ENCODE results near the gene ZNF438. TPM values are rescaled to one million over a fixed set of nuclear protein-coding genes. Genes with fewer than 3 reads are reported as not detected.

Gene ZNF438
- total RNA-seq, 1 donor from 2014 or later: 1.3 TPM

GRCh38 chr10:30870896-30871295, 160.8 kb downstream of the ZNF438 start:
- TF ChIP-seq EZH2phosphoT487 (IDR thresholded peaks at IDR 0.05) (no peak), CTCF (IDR thresholded peaks at IDR 0.05) (no peak), EZH2 (IDR thresholded peaks at IDR 0.05) (no peak)
- no peak overlapping the region for H3K27ac Mint-ChIP-seq

GRCh38 chr10:30869566-30869965, 162.1 kb downstream of the ZNF438 start:
- H3K9ac ChIP-seq: no peak overlapping the region
- no peak overlapping the region for H2AFZ ChIP-seq (replicated peaks)
- no peaks in the 10 kb centered on the region for H3K9me3 ChIP-seq (ENCODE audit: low read depth)
- DNase-seq (ENCODE audit: low spot score): no peak
- no peaks in the 10 kb centered on the region for H4K20me1 ChIP-seq (ENCODE audit: low read depth)
- H3K36me3 ChIP-seq: no peaks in the 10 kb centered on the region
- H3K79me2 ChIP-seq (ENCODE audit: low read depth): no peaks in the 10 kb centered on the region
- Mint-ChIP-seq H3K4me3 (no peak overlapping the region), H3K27ac (no peak overlapping the region), H3K36me3 (no peaks in the 10 kb centered on the region), H3K4me1 (peaks cover 4% of the 10 kb centered on the region), H3K27me3 (ENCODE audit: insufficient read depth, low read depth) (peaks cover 2% of the 10 kb centered on the region), H3K9me3 (no peaks in the 10 kb centered on the region)
- no peaks in the 10 kb centered on the region for H3K27me3 ChIP-seq
- TF ChIP-seq CTCF (IDR thresholded peaks at IDR 0.05) (no peak), EZH2 (IDR thresholded peaks at IDR 0.05) (no peak), EZH2phosphoT487 (IDR thresholded peaks at IDR 0.05) (no peak)
- H3K4me1 ChIP-seq: no peaks in the 10 kb centered on the region
- no peak overlapping the region for H3K4me3 ChIP-seq
- H3K4me2 ChIP-seq: no peak overlapping the region
- no peaks in the 10 kb centered on the region for H3F3A ChIP-seq (ENCODE audit: low read depth)
- no peak overlapping the region for H3K27ac ChIP-seq

More at GRCh38 chr10:30870896-30871295, 160.8 kb downstream of the ZNF438 start:
- no peaks in the 10 kb centered on the region for H4K20me1 ChIP-seq (ENCODE audit: low read depth)
- H3K4me2 ChIP-seq: no peak overlapping the region
- H3K79me2 ChIP-seq (ENCODE audit: low read depth): no peaks in the 10 kb centered on the region
- H3K4me3 ChIP-seq: no peak overlapping the region
- H2AFZ ChIP-seq (replicated peaks): no peak overlapping the region
- Mint-ChIP-seq H3K36me3 (no peaks in the 10 kb centered on the region), H3K4me1 (peaks cover 4% of the 10 kb centered on the region), H3K4me3 (no peak overlapping the region), H3K9me3 (no peaks in the 10 kb centered on the region), H3K27me3 (ENCODE audit: insufficient read depth, low read depth) (peaks cover 2% of the 10 kb centered on the region)
- H3K36me3 ChIP-seq: no peaks in the 10 kb centered on the region
- H3K4me1 ChIP-seq: no peaks in the 10 kb centered on the region
- no peaks in the 10 kb centered on the region for H3K27me3 ChIP-seq
- DNase-seq (ENCODE audit: low spot score): no peak
- H3K9me3 ChIP-seq (ENCODE audit: low read depth): no peaks in the 10 kb centered on the region
- H3F3A ChIP-seq (ENCODE audit: low read depth): no peaks in the 10 kb centered on the region
- no peak overlapping the region for H3K27ac ChIP-seq
- H3K9ac ChIP-seq: no peak overlapping the region

GRCh38 chr10:30868611-30869010, 163.1 kb downstream of the ZNF438 start:
- Histone ChIP-seq H3K27ac (no peak overlapping the region), H3K4me2 (no peak overlapping the region), H3K4me3 (no peak overlapping the region), H3K9ac (no peak overlapping the region), H2AFZ (replicated peaks) (no peak overlapping the region), H3K4me1 (no peaks in the 10 kb centered on the region), H4K20me1 (ENCODE audit: low read depth) (no peaks in the 10 kb centered on the region), H3F3A (ENCODE audit: low read depth) (no peaks in the 10 kb centered on the region), H3K9me3 (ENCODE audit: low read depth) (no peaks in the 10 kb centered on the region), H3K27me3 (no peaks in the 10 kb centered on the region), H3K36me3 (no peaks in the 10 kb centered on the region), H3K79me2 (ENCODE audit: low read depth) (no peaks in the 10 kb centered on the region)
- Mint-ChIP-seq H3K27me3 (ENCODE audit: insufficient read depth, low read depth) (peaks cover 2% of the 10 kb centered on the region), H3K36me3 (no peaks in the 10 kb centered on the region), H3K27ac (no peak overlapping the region), H3K4me3 (no peak overlapping the region), H3K9me3 (no peaks in the 10 kb centered on the region), H3K4me1 (peaks cover 4% of the 10 kb centered on the region)
- DNase-seq (ENCODE audit: low spot score): no peak
- TF ChIP-seq EZH2 (IDR thresholded peaks at IDR 0.05): no peak
- TF ChIP-seq CTCF (IDR thresholded peaks at IDR 0.05): no peak
- no peak for TF ChIP-seq EZH2phosphoT487 (IDR thresholded peaks at IDR 0.05)

Measured in neural progenitor cell (in vitro differentiated cells).